MM.1S (cell line): ENCODE results near the gene RPL6.
"Not testable (repeated sequence)": the region's sequence is repeated elsewhere in the genome, so short reads cannot be mapped to it uniquely, and the experiment has no call there.

Source experiments
- DNase-seq: peaks from one replicate; pipeline ENCODE4 v3.0.0-alpha.2; 2015
- H2AFZ ChIP-seq: fragments of 300-600 bp; sonication (generic); 2 replicates; pipeline ENCODE4 v1.6.0; 2016; ENCODE audit warnings: antibody characterized with exemption, low read length
- H3F3A ChIP-seq: fragments of 300-600 bp; sonication (generic); 2 replicates; pipeline ENCODE4 v1.6.1; 2016; ENCODE audit warnings: mild to moderate bottlenecking, antibody characterized with exemption, low read length, moderate library complexity, mixed read lengths; ENCODE audit not compliant: insufficient read depth
- H3K27ac ChIP-seq: fragments of 300-600 bp; sonication (generic); 2 replicates; pipeline ENCODE4 v1.5.1; 2016; ENCODE audit warnings: mild to moderate bottlenecking, low read length
- H3K27me3 ChIP-seq: fragments of 300-600 bp; sonication (generic); replicated peaks from 2 replicates; pipeline ENCODE4 v1.6.0; 2016; ENCODE audit warnings: low read length; ENCODE audit not compliant: insufficient read depth
- H3K36me3 ChIP-seq: fragments of 300-600 bp; sonication (generic); replicated peaks from 2 replicates; pipeline ENCODE4 v1.6.1; 2016; ENCODE audit warnings: mild to moderate bottlenecking, low read length, mixed read lengths; ENCODE audit not compliant: insufficient read depth
- H3K4me1 ChIP-seq: fragments of 300-600 bp; sonication (generic); 2 replicates; pipeline ENCODE4 v1.6.1; 2016; ENCODE audit warnings: low read length, mixed read lengths
- H3K4me2 ChIP-seq: fragments of 300-600 bp; sonication (generic); 2 replicates; pipeline ENCODE4 v1.6.0; 2016; ENCODE audit warnings: low read depth, low read length
- H3K4me3 ChIP-seq: fragments of 300-600 bp; sonication (generic); 2 replicates; pipeline ENCODE4 v1.5.1; 2016; ENCODE audit warnings: low read length, mixed read lengths
- H3K79me2 ChIP-seq: fragments of 300-600 bp; sonication (generic); 2 replicates; pipeline ENCODE4 v1.6.1; 2016; ENCODE audit warnings: mixed run types, low read length, mixed read lengths
- H3K9ac ChIP-seq: fragments of 300-600 bp; sonication (generic); 2 replicates; pipeline ENCODE4 v1.6.1; 2016; ENCODE audit warnings: low read length, mixed read lengths
- H3K9me2 ChIP-seq: fragments of 300-600 bp; sonication (generic); replicated peaks from 2 replicates; pipeline ENCODE4 v1.6.1; 2016; ENCODE audit warnings: mild to moderate bottlenecking, low read length, mixed read lengths; ENCODE audit not compliant: insufficient read depth
- H3K9me3 ChIP-seq: fragments of 300-600 bp; sonication (generic); replicated peaks from 2 replicates; pipeline ENCODE4 v1.6.1; 2016; ENCODE audit warnings: mild to moderate bottlenecking, low read length, mixed read lengths; ENCODE audit not compliant: insufficient read depth
- H4K20me1 ChIP-seq: fragments of 300-600 bp; sonication (generic); 2 replicates; pipeline ENCODE4 v1.6.1; 2016; ENCODE audit warnings: mild to moderate bottlenecking, low read length, moderate library complexity, mixed read lengths; ENCODE audit not compliant: insufficient read depth
- CTCF ChIP-seq: fragments of 300-600 bp; sonication (generic); IDR thresholded peaks from 2 replicates; pipeline ENCODE4 v1.5.1; 2016; ENCODE audit warnings: antibody characterized with exemption, low read length, mixed read lengths
- EZH2 ChIP-seq: fragments of 300-600 bp; sonication (generic); optimal IDR thresholded peaks from 2 replicates; pipeline ENCODE3; 2017; ENCODE audit warnings: low read depth, mild to moderate bottlenecking, antibody characterized with exemption, low read length, mixed read lengths
- EZH2phosphoT487 ChIP-seq: fragments of 300-600 bp; sonication (generic); IDR thresholded peaks from 2 replicates; pipeline ENCODE4 v1.6.1; 2018; ENCODE audit warnings: antibody characterized with exemption, low read length

RPL6 gene

GRCh38 chr12:112413855-112414625, 4.6 kb upstream of the RPL6 start:
- Histone ChIP-seq H3K9me3 (no peaks in the 10 kb centered on the region), H3K27ac (no peak overlapping the region), H3K27me3 (no peaks in the 10 kb centered on the region), H3K4me1 (no peaks in the 10 kb centered on the region), H4K20me1 (no peaks in the 10 kb centered on the region), H2AFZ (no peak overlapping the region), H3K4me2 (no peak overlapping the region), H3K9ac (no peak overlapping the region), H3K36me3 (no peaks in the 10 kb centered on the region), H3K9me2 (no peaks in the 10 kb centered on the region), H3K79me2 (peaks cover 3% of the 10 kb centered on the region), H3F3A (no peaks in the 10 kb centered on the region), H3K4me3 (no peak overlapping the region)
- DNase-seq, result no peak
- TF ChIP-seq CTCF (no peak), EZH2phosphoT487 (no peak), EZH2 (no peak)

DNA sequence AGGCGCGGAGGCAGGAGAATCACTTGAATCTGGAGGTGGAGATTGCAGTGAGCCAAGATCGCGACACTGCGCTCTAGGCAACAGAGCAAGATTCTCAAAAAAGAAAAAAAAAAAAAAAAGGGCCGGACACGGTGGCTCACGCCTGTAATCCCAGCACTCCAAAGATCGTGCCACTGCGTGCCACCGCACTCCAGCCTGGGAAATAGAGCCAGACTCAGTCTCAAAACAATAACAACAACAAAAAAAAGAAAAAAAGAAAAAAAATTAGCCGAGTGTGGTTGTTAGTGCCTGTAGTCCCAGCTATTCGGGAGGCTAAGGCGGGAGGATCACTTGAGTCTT, 470 bp upstream of the RPL6 start:
- no peak overlapping the region for H3K4me2 ChIP-seq
- 0 out of 2 replicates have a peak, but pooled peaks cover 2% of the 10 kb centered on the region for H3K36me3 ChIP-seq
- TF ChIP-seq CTCF (no peak), EZH2phosphoT487 (no peak)
- peaks cover 4% of the 10 kb centered on the region; the same call in 1 of the 2 replicates for H3F3A ChIP-seq
- H3K9ac ChIP-seq, result no peak overlapping the region
- H3K27ac ChIP-seq, result no peak overlapping the region
- H2AFZ ChIP-seq, result no peak overlapping the region
- H4K20me1 ChIP-seq, result 0 out of 2 replicates have a peak, but pooled peaks cover 5% of the 10 kb centered on the region
- no peak overlapping the region for H3K4me3 ChIP-seq
- DNase-seq, result no peak
- H3K9me2 ChIP-seq, result no peaks in the 10 kb centered on the region
- peaks cover 20% of the 10 kb centered on the region for H3K79me2 ChIP-seq
- no peaks in the 10 kb centered on the region for H3K27me3 ChIP-seq
- H3K9me3 ChIP-seq, result no peaks in the 10 kb centered on the region
- H3K4me1 ChIP-seq, result no peaks in the 10 kb centered on the region

GRCh38 chr12:112408621-112409020, 784 bp downstream of the RPL6 start:
- H2AFZ ChIP-seq, result 0 out of 2 replicates have a peak overlapping the region, but pooled peaks have one; percentile 43

DNA sequence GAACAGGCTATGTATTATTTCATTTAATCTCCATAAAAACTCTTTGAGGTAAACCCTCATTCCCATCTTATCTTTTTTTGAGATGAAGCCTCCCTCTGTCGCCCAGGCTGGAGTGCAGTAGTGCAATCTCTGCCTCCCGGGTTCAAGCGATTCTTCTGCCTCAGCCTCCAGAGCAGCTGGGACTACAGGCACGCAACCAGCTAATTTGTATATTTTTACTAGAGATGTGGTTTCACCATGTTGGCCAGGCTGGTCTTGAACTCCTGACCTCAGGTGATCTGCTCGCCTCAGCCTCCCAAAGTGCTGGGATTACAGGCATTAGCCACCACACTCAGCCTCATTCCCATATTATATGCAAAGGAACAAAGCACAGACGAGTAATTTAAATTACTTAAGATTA, 1.7 kb downstream of the RPL6 start:
- H3K27ac ChIP-seq, H3K4me3 ChIP-seq, H4K20me1 ChIP-seq, H3F3A ChIP-seq, H2AFZ ChIP-seq, H3K9me2 ChIP-seq, H3K27me3 ChIP-seq, H3K4me1 ChIP-seq, H3K9ac ChIP-seq, H3K9me3 ChIP-seq, DNase-seq, H3K36me3 ChIP-seq: not testable (repeated sequence)
- peaks cover 20% of the 10 kb centered on the region for H3K79me2 ChIP-seq
- H3K4me2 ChIP-seq, result peak overlapping the region; percentile 72; the same call in 1 of the 2 replicates

More at GRCh38 chr12:112408621-112409020, 784 bp downstream of the RPL6 start:
- TF ChIP-seq CTCF (no peak), EZH2 (no peak), EZH2phosphoT487 (no peak)
- Histone ChIP-seq H4K20me1 (0 out of 2 replicates have a peak, but pooled peaks cover 5% of the 10 kb centered on the region), H3K36me3 (0 out of 2 replicates have a peak, but pooled peaks cover 2% of the 10 kb centered on the region), H3K9me3 (no peaks in the 10 kb centered on the region), H3K9me2 (no peaks in the 10 kb centered on the region), H3K79me2 (peaks cover 20% of the 10 kb centered on the region), H3K9ac (peak overlapping the region; percentile 77), H3K27me3 (no peaks in the 10 kb centered on the region), H3K4me3 (peak overlapping the region; percentile 73), H3K4me1 (no peaks in the 10 kb centered on the region), H3F3A (peaks cover 4% of the 10 kb centered on the region; the same call in 1 of the 2 replicates), H3K4me2 (peak overlapping the region; percentile 72), H3K27ac (peak overlapping the region; percentile 69; the same call in 1 of the 2 replicates)
- DNase-seq, result no peak
